Measurements from ENCODE around the gene MOGAT2. TPM values are rescaled to one million over a fixed set of nuclear protein-coding genes. Genes with fewer than 3 reads are reported as not detected.

MOGAT2 gene
- total and polyA plus RNA-seq, 2 of the 13 experiments (the other 11 are each of a cell fraction or from before 2014, with no cell fraction given): 27.2 to 27.8 TPM

GRCh38 chr11:75743711-75744563 is 26.3 kb downstream of the MOGAT2 start (continued):
- 0 out of 2 replicates have a peak, but pooled peaks have one; percentile 29 for TF ChIP-seq ZBTB38 (CRISPR knock-in tag; IDR thresholded peaks at IDR 0.05)
- no peak for TF ChIP-seq ZNF850 (CRISPR knock-in tag; conservative IDR thresholded peaks at IDR 0.05)
- TF ChIP-seq ARID3A (IDR thresholded peaks at IDR 0.05; ENCODE audit: low read depth, low read length): no peak
- no peak for TF ChIP-seq ZNF282 (IDR thresholded peaks at IDR 0.05; ENCODE audit: partially characterized antibody)
- TF ChIP-seq NFATC3 (CRISPR knock-in tag; IDR thresholded peaks at IDR 0.05): no peak
- no peak for TF ChIP-seq MEIS1 (CRISPR knock-in tag; IDR thresholded peaks at IDR 0.05; ENCODE audit: borderline replicate concordance)
- peak; percentile 72 for TF ChIP-seq TEAD3 (CRISPR knock-in tag; optimal IDR thresholded peaks at IDR 0.05; ENCODE audit: borderline replicate concordance)
- no peak for TF ChIP-seq ZNF674 (CRISPR knock-in tag; IDR thresholded peaks at IDR 0.05; ENCODE audit: low read depth)
- no peak for TF ChIP-seq CC2D1A (CRISPR knock-in tag; IDR thresholded peaks at IDR 0.05)
- no peak for TF ChIP-seq ZNF616 (CRISPR knock-in tag; IDR thresholded peaks at IDR 0.05; ENCODE audit: low read depth)
- no peak for TF ChIP-seq ZNF672 (CRISPR knock-in tag; IDR thresholded peaks at IDR 0.05)
- TF ChIP-seq NR2F6 (IDR thresholded peaks at IDR 0.05): peak; percentile 85
- peak; percentile 91 for TF ChIP-seq NR2F6 (CRISPR knock-in tag; IDR thresholded peaks at IDR 0.05)
- TF ChIP-seq ZNF430 (CRISPR knock-in tag; IDR thresholded peaks at IDR 0.05): no peak
- no peak for TF ChIP-seq ZFP36L2 (CRISPR knock-in tag; IDR thresholded peaks at IDR 0.05)
- TF ChIP-seq, protein P1, sequence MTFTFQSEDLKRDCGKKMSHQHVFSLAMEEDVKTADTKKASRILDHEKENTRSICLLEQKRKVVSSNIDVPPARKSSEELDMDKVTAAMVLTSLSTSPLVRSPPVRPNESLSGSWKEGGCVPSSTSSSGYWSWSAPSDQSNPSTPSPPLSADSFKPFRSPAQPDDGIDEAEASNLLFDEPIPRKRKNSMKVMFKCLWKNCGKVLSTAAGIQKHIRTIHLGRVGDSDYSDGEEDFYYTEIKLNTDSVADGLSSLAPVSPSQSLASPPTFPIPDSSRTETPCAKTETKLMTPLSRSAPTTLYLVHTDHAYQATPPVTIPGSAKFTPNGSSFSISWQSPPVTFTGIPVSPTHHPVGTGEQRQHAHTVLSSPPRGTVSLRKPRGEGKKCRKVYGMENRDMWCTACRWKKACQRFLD (CRISPR knock-in tag; IDR thresholded peaks at IDR 0.05; ENCODE audit: borderline replicate concordance): no peak
- no peak for TF ChIP-seq CENPBD1 (CRISPR knock-in tag; IDR thresholded peaks at IDR 0.05; ENCODE audit: borderline replicate concordance, low read depth)
- no peak for TF ChIP-seq REL (CRISPR knock-in tag; conservative IDR thresholded peaks at IDR 0.05)
- TF ChIP-seq ZNF781 (CRISPR knock-in tag; IDR thresholded peaks at IDR 0.05; ENCODE audit: borderline replicate concordance, not compliant biosample characterization): no peak
- TF ChIP-seq KDM5B (CRISPR knock-in tag; IDR thresholded peaks at IDR 0.05; ENCODE audit: borderline replicate concordance): peak; percentile 44; the same call in 1 of the 2 replicates
- no peak for TF ChIP-seq CSRNP2 (CRISPR knock-in tag; conservative IDR thresholded peaks at IDR 0.05; ENCODE audit: low read depth)
- TF ChIP-seq, protein P2, sequence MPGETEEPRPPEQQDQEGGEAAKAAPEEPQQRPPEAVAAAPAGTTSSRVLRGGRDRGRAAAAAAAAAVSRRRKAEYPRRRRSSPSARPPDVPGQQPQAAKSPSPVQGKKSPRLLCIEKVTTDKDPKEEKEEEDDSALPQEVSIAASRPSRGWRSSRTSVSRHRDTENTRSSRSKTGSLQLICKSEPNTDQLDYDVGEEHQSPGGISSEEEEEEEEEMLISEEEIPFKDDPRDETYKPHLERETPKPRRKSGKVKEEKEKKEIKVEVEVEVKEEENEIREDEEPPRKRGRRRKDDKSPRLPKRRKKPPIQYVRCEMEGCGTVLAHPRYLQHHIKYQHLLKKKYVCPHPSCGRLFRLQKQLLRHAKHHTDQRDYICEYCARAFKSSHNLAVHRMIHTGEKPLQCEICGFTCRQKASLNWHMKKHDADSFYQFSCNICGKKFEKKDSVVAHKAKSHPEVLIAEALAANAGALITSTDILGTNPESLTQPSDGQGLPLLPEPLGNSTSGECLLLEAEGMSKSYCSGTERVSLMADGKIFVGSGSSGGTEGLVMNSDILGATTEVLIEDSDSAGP (CRISPR knock-in tag; IDR thresholded peaks at IDR 0.05; ENCODE audit: borderline replicate concordance): peak; percentile 47; the same call in 1 of the 2 replicates
